Activated CD8-positive, alpha-beta memory T cell treated with anti-CD3 and anti-CD28 coated beads for 36 hours (primary cell): ENCODE results near the gene POU3F4. TPM values are rescaled to one million over a fixed set of nuclear protein-coding genes. Genes with fewer than 3 reads are reported as not detected.

ENCODE experiments used
- CTCF ChIA-PET: fragments of 350-600 bp; sonication (Branson Sonifier 250); formaldehyde crosslinking; loops from one replicate; lab custom pipeline; 2021; ENCODE audit warnings: antibody characterized with exemption; lab: Charles Lee
- POLR2A ChIA-PET: fragments of 350-600 bp; sonication (Branson Sonifier 250); formaldehyde crosslinking; loops from one replicate; lab custom pipeline; 2021; ENCODE audit warnings: antibody characterized with exemption; lab: Charles Lee
- total RNA-seq, 2 experiments: library from RNA; stranded (reverse); gene quantifications; one replicate each; pipeline ENCODE4 v1.2.3, GENCODE V29; 2021

Gene POU3F4
- not detected for total RNA-seq

GRCh38 chrX:83508006-83508405 lies at the start of gene POU3F4:
Gene POU3F4, plus strand, starts transcription at chrX:83508290. Its CDS starts 35 bp downstream, at chrX:83508325.
- ChIA-PET POLR2A (no interaction called here), CTCF (interaction anchor here (0.6 kb wide), 1 partner anchor 61 kb away, joined by 4 read pairs; no protein-coding TSS in a partner anchor)

GRCh38 chrX:83469551-83469950 lies 38.5 kb upstream of the POU3F4 start:
- ChIA-PET POLR2A (no interaction called here), CTCF (no interaction called here)

- POLR2A ChIA-PET: no interaction called here
- CTCF ChIA-PET: no interaction called here
These were observed 12.2 kb upstream of the POU3F4 start for GRCh38 chrX:83495898-83496297.

- POLR2A ChIA-PET: no interaction called here
- CTCF ChIA-PET: no interaction called here
These were observed 7.1 kb upstream of the POU3F4 start for GRCh38 chrX:83501003-83501402.

- ChIA-PET CTCF (no interaction called here), POLR2A (no interaction called here)
These were observed 6.6 kb upstream of the POU3F4 start for GRCh38 chrX:83501530-83501929.

- ChIA-PET CTCF (interaction anchor here (0.7 kb wide), 1 partner anchor 130 kb away, joined by 3 read pairs; no protein-coding TSS in a partner anchor), POLR2A (no interaction called here)
These were observed 3.2 kb upstream of the POU3F4 start for GRCh38 chrX:83504721-83505479.

- POLR2A ChIA-PET: no interaction called here
- CTCF ChIA-PET: no interaction called here
These were observed 600 bp downstream of the POU3F4 start for GRCh38 chrX:83508526-83509253.

GRCh38 chrX:83509254-83509801 lies 1.2 kb downstream of the POU3F4 start:
- ChIA-PET POLR2A (no interaction called here), CTCF (no interaction called here)

GRCh38 chrX:83510510-83511062 lies 2.5 kb downstream of the POU3F4 start:
- CTCF ChIA-PET: no interaction called here
- POLR2A ChIA-PET: no interaction called here

GRCh38 chrX:83511208-83511607 lies 3.1 kb downstream of the POU3F4 start:
- POLR2A ChIA-PET: no interaction called here
- CTCF ChIA-PET: no interaction called here

GRCh38 chrX:83512111-83512510 lies 4.0 kb downstream of the POU3F4 start:
- ChIA-PET POLR2A (no interaction called here), CTCF (no interaction called here)

GRCh38 chrX:83516597-83516996 lies 8.5 kb downstream of the POU3F4 start:
- POLR2A ChIA-PET: no interaction called here
- CTCF ChIA-PET: no interaction called here

- ChIA-PET CTCF (no interaction called here), POLR2A (no interaction called here)
These were observed 13.8 kb downstream of the POU3F4 start for GRCh38 chrX:83521905-83522304.

- POLR2A ChIA-PET: no interaction called here
- CTCF ChIA-PET: no interaction called here
These were observed 21.9 kb downstream of the POU3F4 start for GRCh38 chrX:83529950-83530349.

- CTCF ChIA-PET: no interaction called here
- POLR2A ChIA-PET: no interaction called here
These were observed 27.5 kb downstream of the POU3F4 start for GRCh38 chrX:83535417-83536196.
